Measurements from ENCODE around the gene TOM1L1. TPM values are rescaled to one million over a fixed set of nuclear protein-coding genes. Genes with fewer than 3 reads are reported as not detected.
"Not testable (repeated sequence)": the region's sequence is repeated elsewhere in the genome, so short reads cannot be mapped to it uniquely, and the experiment has no call there.

The TOM1L1 gene
- total RNA-seq, 2 experiments from 2014 or later = not detected

- intact Hi-C loops (cut with DNase I, micrococcal nuclease) = loop anchor here in 1 of 2 experiments (2.0 kb wide), 1 partner anchor 28 kb away; no protein-coding TSS in a partner anchor
- no peaks in the 10 kb centered on the region for H3K4me1 ChIP-seq (ENCODE audit: insufficient read depth, low read length)
- ChIA-PET POLR2A (no interaction called here), CTCF (no interaction called here)
- ATAC-seq (ENCODE audit: poor library complexity) = no peak
- no peak overlapping the region for H3K27ac ChIP-seq (ENCODE audit: low read depth in 1 of 2, low read length in 2 of 2)
- H3K27me3 Mint-ChIP-seq = peaks cover 4% of the 10 kb centered on the region
- no peaks in the 10 kb centered on the region for H3K9me3 ChIP-seq (ENCODE audit: control insufficient read depth in 1 of 2, insufficient read depth in 1 of 2, low read length in 2 of 2)
- no peak overlapping the region for H3K4me3 Mint-ChIP-seq
- H3K36me3 ChIP-seq (ENCODE audit: insufficient read depth, low read length) = no peaks in the 10 kb centered on the region
- H3K4me3 ChIP-seq (ENCODE audit: low read length) = no peak overlapping the region
- H3K9me3 Mint-ChIP-seq = no peaks in the 10 kb centered on the region
- H3K4me1 Mint-ChIP-seq (ENCODE audit: low read depth) = no peaks in the 10 kb centered on the region
- no peaks in the 10 kb centered on the region for H3K36me3 Mint-ChIP-seq (ENCODE audit: low read depth)
- DNase-seq = no peak
- TF ChIP-seq CTCF (IDR thresholded peaks at IDR 0.05) = no peak
- H3K27me3 ChIP-seq (ENCODE audit: control insufficient read depth in 1 of 2, insufficient read depth in 2 of 2, low read length in 2 of 2) = peaks cover 0 to 2% of the 10 kb centered on the region in 2 experiments
- H3K27ac Mint-ChIP-seq = no peak overlapping the region
Observed at GRCh38 chr17:54864636-54865356, 35.9 kb upstream of the TOM1L1 start.

DNA sequence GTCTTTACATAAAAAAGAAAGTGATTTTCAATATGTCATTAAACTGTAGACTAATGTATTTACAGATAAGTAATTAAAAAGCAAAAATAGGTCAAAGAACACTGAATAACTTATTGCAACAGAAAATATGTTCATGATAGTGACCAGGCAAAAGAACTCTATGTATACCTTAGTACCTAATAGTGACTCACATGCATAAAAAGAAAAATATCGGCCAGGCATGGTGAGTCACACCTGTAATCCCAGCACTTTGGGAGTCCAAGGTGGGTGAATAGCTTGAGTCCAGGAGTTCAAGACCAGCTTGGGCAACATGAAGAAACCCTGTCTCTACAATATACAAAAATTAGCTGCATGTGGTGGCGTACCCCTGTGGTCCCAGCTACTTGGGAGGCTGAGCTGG, 33.0 kb upstream of the TOM1L1 start:
- Histone ChIP-seq H3K27ac (ENCODE audit: low read depth in 1 of 2, low read length in 2 of 2) (no peak overlapping the region), H3K9me3 (ENCODE audit: control insufficient read depth in 1 of 2, insufficient read depth in 1 of 2, low read length in 2 of 2) (no peaks in the 10 kb centered on the region), H3K27me3 (ENCODE audit: control insufficient read depth in 1 of 2, insufficient read depth in 2 of 2, low read length in 2 of 2) (no peaks in the 10 kb centered on the region), H3K4me3 (ENCODE audit: low read length) (no peak overlapping the region), H3K4me1 (ENCODE audit: insufficient read depth, low read length) (no peaks in the 10 kb centered on the region), H3K36me3 (ENCODE audit: insufficient read depth, low read length) (no peaks in the 10 kb centered on the region)
- TF ChIP-seq CTCF (IDR thresholded peaks at IDR 0.05) = no peak
- Mint-ChIP-seq H3K36me3 (ENCODE audit: low read depth) (no peaks in the 10 kb centered on the region), H3K4me3 (no peak overlapping the region), H3K4me1 (ENCODE audit: low read depth) (no peaks in the 10 kb centered on the region), H3K27ac (no peak overlapping the region), H3K27me3 (peaks cover 8% of the 10 kb centered on the region), H3K9me3 (no peaks in the 10 kb centered on the region)
- no peak for ATAC-seq (ENCODE audit: poor library complexity)
- intact Hi-C loops (cut with DNase I, micrococcal nuclease) = no loop called here
- ChIA-PET POLR2A (no interaction called here), CTCF (no interaction called here)
- DNase-seq = no peak

- H3K4me3 ChIP-seq (ENCODE audit: low read length) = no peak overlapping the region
- intact Hi-C loops (cut with DNase I, micrococcal nuclease) = no loop called here
- no peak for TF ChIP-seq CTCF (IDR thresholded peaks at IDR 0.05)
Observed at GRCh38 chr17:54870671-54871175, 29.9 kb upstream of the TOM1L1 start.

DNA sequence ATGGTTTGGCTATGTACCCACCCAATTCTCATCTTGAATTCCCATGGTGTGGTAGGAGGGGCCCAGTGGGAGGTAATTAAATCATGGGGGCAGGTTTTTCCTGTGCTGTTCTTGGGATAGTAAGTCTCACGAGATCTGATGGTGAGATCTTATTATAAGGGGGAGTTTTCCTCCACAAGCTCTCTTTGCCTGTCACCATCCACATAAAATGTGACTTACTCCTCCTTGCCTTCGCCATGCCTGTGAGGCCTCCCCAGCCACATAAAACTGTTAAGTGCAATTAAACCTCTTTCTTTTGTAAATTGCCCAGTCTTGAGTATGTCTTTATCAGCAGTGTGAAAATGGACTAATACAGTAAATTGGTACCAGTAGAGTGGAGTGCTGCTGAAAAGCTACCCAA, 24.7 kb upstream of the TOM1L1 start:
- peaks cover 17% of the 10 kb centered on the region for H3K27me3 Mint-ChIP-seq
- H3K4me1 Mint-ChIP-seq (ENCODE audit: low read depth); ATAC-seq (ENCODE audit: poor library complexity); H3K9me3 ChIP-seq (ENCODE audit: control insufficient read depth in 1 of 2, insufficient read depth in 1 of 2, low read length in 2 of 2); H3K4me3 Mint-ChIP-seq; POLR2A ChIA-PET; H3K36me3 Mint-ChIP-seq (ENCODE audit: low read depth); intact Hi-C loops (cut with DNase I, micrococcal nuclease); H3K27ac Mint-ChIP-seq; H3K4me1 ChIP-seq (ENCODE audit: insufficient read depth, low read length); DNase-seq; H3K27ac ChIP-seq (ENCODE audit: low read depth in 1 of 2, low read length in 2 of 2); CTCF ChIA-PET; H3K4me3 ChIP-seq (ENCODE audit: low read length); H3K36me3 ChIP-seq (ENCODE audit: insufficient read depth, low read length); H3K9me3 Mint-ChIP-seq; H3K27me3 ChIP-seq (ENCODE audit: control insufficient read depth in 1 of 2, insufficient read depth in 2 of 2, low read length in 2 of 2): not testable (repeated sequence)

More at GRCh38 chr17:54870671-54871175, 29.9 kb upstream of the TOM1L1 start:
- CTCF ChIA-PET = no interaction called here
- DNase-seq = no peak
- no peaks in the 10 kb centered on the region for H3K36me3 ChIP-seq (ENCODE audit: insufficient read depth, low read length)
- no peak for ATAC-seq (ENCODE audit: poor library complexity)
- H3K4me3 Mint-ChIP-seq = no peak overlapping the region
- POLR2A ChIA-PET = no interaction called here
- no peaks in the 10 kb centered on the region for H3K9me3 Mint-ChIP-seq
- H3K4me1 Mint-ChIP-seq (ENCODE audit: low read depth) = no peaks in the 10 kb centered on the region
- no peak overlapping the region for H3K27ac ChIP-seq (ENCODE audit: low read depth in 1 of 2, low read length in 2 of 2)
- H3K27me3 Mint-ChIP-seq = peaks cover 12% of the 10 kb centered on the region
- H3K36me3 Mint-ChIP-seq (ENCODE audit: low read depth) = no peaks in the 10 kb centered on the region
- H3K27ac Mint-ChIP-seq = no peak overlapping the region
- H3K4me1 ChIP-seq (ENCODE audit: insufficient read depth, low read length) = no peaks in the 10 kb centered on the region
- peaks cover 0 to 2% of the 10 kb centered on the region in 2 experiments for H3K27me3 ChIP-seq (ENCODE audit: control insufficient read depth in 1 of 2, insufficient read depth in 2 of 2, low read length in 2 of 2)
- no peaks in the 10 kb centered on the region for H3K9me3 ChIP-seq (ENCODE audit: control insufficient read depth in 1 of 2, insufficient read depth in 1 of 2, low read length in 2 of 2)
